ENCODE results near the gene EYS. TPM values are rescaled to one million over a fixed set of nuclear protein-coding genes. Genes with fewer than 3 reads are reported as not detected.

EYS gene
- total RNA-seq, 6 experiments from 2014 or later = 0.54 to 2.3 (median 0.74) TPM; not detected in 1

DNA sequence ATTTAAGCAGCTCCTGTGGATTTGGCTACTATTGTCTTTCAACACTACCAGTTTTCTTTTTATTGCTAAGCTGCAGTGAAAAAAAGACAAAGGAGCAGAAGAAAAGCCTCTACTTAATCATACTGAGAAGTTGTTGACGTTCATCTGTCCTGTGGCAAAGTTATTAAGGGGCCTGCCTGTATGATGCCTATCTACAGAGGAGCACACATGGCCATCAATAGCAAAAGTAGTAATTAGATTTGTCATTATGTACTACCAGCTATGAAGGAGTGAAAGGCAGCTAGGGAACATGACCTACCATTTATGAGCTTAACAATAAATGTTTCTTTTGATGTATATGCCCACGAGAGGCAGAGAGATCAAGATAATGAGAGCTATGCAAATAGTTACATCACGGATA lies 1450.5 kb downstream of the EYS start:
- Histone ChIP-seq H3K9me3 (no peaks in the 10 kb centered on the region), H3K4me1 (no peaks in the 10 kb centered on the region), H3K4me3 (no peak overlapping the region), H3K27me3 (no peaks in the 10 kb centered on the region), H3K36me3 (no peaks in the 10 kb centered on the region), H3K27ac (no peak overlapping the region)
- no peak for DNase-seq
- no peak for ATAC-seq
- 33% methylated on average over 3 of the region's 3 CpGs for WGBS (ENCODE audit: insufficient coverage, low coverage, low lambda C conversion rate, missing lambda C conversion rate)
- TF ChIP-seq, protein P1, sequence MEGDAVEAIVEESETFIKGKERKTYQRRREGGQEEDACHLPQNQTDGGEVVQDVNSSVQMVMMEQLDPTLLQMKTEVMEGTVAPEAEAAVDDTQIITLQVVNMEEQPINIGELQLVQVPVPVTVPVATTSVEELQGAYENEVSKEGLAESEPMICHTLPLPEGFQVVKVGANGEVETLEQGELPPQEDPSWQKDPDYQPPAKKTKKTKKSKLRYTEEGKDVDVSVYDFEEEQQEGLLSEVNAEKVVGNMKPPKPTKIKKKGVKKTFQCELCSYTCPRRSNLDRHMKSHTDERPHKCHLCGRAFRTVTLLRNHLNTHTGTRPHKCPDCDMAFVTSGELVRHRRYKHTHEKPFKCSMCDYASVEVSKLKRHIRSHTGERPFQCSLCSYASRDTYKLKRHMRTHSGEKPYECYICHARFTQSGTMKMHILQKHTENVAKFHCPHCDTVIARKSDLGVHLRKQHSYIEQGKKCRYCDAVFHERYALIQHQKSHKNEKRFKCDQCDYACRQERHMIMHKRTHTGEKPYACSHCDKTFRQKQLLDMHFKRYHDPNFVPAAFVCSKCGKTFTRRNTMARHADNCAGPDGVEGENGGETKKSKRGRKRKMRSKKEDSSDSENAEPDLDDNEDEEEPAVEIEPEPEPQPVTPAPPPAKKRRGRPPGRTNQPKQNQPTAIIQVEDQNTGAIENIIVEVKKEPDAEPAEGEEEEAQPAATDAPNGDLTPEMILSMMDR (IDR thresholded peaks at IDR 0.05) = no peak
- intact Hi-C loops (cut with DNase I) = no loop called here

DNA sequence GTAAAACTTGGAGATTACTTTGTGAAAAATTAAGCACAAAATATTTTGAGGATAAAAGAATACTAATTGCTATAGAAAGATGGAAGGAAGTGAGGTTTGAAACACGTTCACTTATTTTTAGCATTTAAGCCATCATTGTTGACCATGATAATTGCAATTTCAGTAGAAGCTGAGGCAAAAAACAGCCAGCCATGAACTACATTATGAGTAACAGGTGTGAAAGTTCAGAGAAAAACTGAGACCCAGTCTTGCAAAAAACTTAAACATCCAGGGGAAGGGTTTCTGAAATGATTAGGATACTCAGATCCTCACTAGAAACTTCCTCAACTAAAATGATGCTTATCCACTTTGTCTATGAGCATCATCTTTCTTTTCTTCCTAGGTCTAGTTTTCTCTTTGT lies 1452.0 kb downstream of the EYS start:
- H3K4me1 ChIP-seq = no peaks in the 10 kb centered on the region
- no peaks in the 10 kb centered on the region for H3K9me3 ChIP-seq
- TF ChIP-seq, protein P1 (IDR thresholded peaks at IDR 0.05) = no peak
- TF ChIP-seq POLR2A (IDR thresholded peaks at IDR 0.05) = no peak
- H3K27ac ChIP-seq = no peak overlapping the region
- H3K27me3 ChIP-seq = no peaks in the 10 kb centered on the region
- intact Hi-C loops (cut with DNase I) = no loop called here
- H3K4me3 ChIP-seq = no peak overlapping the region
- no peaks in the 10 kb centered on the region for H3K36me3 ChIP-seq
- 37% methylated on average over 1 of the region's 1 CpG for WGBS (ENCODE audit: insufficient coverage, low coverage, low lambda C conversion rate, missing lambda C conversion rate)
- DNase-seq (no peak), ATAC-seq (no peak)

DNA sequence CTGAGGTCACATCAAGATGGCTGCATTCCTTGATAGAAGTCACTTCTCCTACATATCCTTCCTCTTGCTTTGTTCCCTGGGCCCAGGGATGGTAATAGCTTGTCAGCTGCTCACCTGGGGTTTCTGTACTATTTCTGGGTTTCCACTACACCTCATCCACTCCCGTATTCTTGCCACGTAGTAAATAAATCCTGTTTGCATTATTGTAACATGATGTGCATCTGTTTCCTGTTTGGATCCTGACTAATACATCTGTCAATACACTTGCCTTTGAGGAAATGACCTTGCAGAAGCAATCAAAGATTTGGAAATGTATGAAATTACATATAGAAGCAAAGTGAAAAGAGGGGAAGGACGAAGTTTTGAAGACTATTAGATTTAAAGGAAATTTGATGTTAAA lies 1452.5 kb downstream of the EYS start:
- Histone ChIP-seq H3K27ac (no peak overlapping the region), H3K36me3 (no peaks in the 10 kb centered on the region), H3K4me1 (no peaks in the 10 kb centered on the region), H3K27me3 (no peaks in the 10 kb centered on the region), H3K9me3 (no peaks in the 10 kb centered on the region), H3K4me3 (no peak overlapping the region)
- WGBS (ENCODE audit: insufficient coverage, low coverage, low lambda C conversion rate, missing lambda C conversion rate) = 13% methylated on average over 3 of the region's 3 CpGs
- ATAC-seq = no peak
- no peak for DNase-seq
- TF ChIP-seq, protein P1 (IDR thresholded peaks at IDR 0.05) = no peak
- TF ChIP-seq POLR2A (IDR thresholded peaks at IDR 0.05) = no peak
- intact Hi-C loops (cut with DNase I) = no loop called here

DNA sequence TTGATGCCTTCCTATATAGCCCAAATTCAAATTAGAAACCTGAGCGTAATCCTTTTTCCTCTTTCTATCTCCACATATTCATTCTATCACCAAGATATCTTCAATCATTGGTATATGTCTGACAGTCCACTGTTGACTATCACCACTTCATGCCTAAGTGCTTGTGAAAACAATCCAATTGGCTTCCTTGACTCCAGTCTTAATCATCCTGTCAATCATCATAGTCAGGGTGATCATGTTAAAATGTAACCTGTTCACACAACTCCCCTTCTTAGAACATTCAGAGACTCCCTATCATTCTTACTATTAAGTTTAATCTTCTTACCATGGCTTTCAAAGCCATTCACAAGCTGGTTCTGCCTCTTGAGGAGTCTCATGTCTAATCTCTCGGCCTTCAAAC lies 1454.8 kb downstream of the EYS start:
- DNase-seq = no peak
- H3K4me1 ChIP-seq = no peaks in the 10 kb centered on the region
- WGBS (ENCODE audit: insufficient coverage, low coverage, low lambda C conversion rate, missing lambda C conversion rate) = 50% methylated on average over 2 of the region's 2 CpGs
- TF ChIP-seq POLR2A (IDR thresholded peaks at IDR 0.05) = no peak
- TF ChIP-seq, protein P1 (IDR thresholded peaks at IDR 0.05) = no peak
- ATAC-seq = no peak
- H3K9me3 ChIP-seq = no peaks in the 10 kb centered on the region
- H3K27me3 ChIP-seq = no peaks in the 10 kb centered on the region
- no peaks in the 10 kb centered on the region for H3K36me3 ChIP-seq
- intact Hi-C loops (cut with DNase I) = no loop called here
- no peak overlapping the region for H3K27ac ChIP-seq
- H3K4me3 ChIP-seq = no peak overlapping the region

DNA sequence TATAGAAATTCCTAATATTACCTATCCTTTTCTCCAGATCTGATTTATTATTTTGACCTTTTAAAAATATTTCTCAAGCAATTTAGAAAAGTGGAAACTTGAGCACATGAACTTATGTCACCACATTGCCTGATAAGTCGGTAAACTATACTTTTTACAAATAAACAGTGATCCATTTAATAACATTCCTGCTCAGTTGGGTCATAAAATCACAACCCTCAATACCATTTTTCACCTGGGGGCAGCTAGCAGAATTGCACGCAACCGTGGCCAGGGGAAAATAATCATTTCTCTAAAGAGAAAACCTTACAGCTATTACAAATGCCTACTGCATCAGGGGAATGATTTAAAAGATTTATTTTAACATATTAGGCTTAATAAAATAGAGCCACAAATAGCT lies 1456.9 kb downstream of the EYS start:
- DNase-seq (no peak), ATAC-seq (no peak)
- Histone ChIP-seq H3K27me3 (no peaks in the 10 kb centered on the region), H3K4me1 (no peaks in the 10 kb centered on the region), H3K9me3 (no peaks in the 10 kb centered on the region), H3K36me3 (no peaks in the 10 kb centered on the region), H3K27ac (no peak overlapping the region), H3K4me3 (no peak overlapping the region)
- TF ChIP-seq, protein P1 (IDR thresholded peaks at IDR 0.05) = no peak
- no peak for TF ChIP-seq POLR2A (IDR thresholded peaks at IDR 0.05)
- intact Hi-C loops (cut with DNase I) = no loop called here
- 80% methylated on average over 3 of the region's 3 CpGs for WGBS (ENCODE audit: insufficient coverage, low coverage, low lambda C conversion rate, missing lambda C conversion rate)
